Esophagus mucosa (tissue), 1 donor: ENCODE measurements around the gene UBLCP1. TPM values are rescaled to one million over a fixed set of nuclear protein-coding genes. Genes with fewer than 3 reads are reported as not detected.
A peak's percentile ranks its signal among the peaks of the same experiment; 100 is the strongest.
"Not testable (repeated sequence)": the region's sequence is repeated elsewhere in the genome, so short reads cannot be mapped to it uniquely, and the experiment has no call there.

ENCODE experiments used
- ATAC-seq: fragments of 200-7000 bp; cut with Tn5 transposase; one replicate; pipeline ENCODE4 v1.9.1; 2020
- total RNA-seq: library from RNA; stranded (reverse); gene quantifications from one replicate; pipeline ENCODE4 v1.2.4, GENCODE V29; 2023
- donor health status: DM: yes; HTN: yes; CAD: no.

UBLCP1 gene
- total RNA-seq, 1 donor from 2014 or later = 24.0 TPM

DNA sequence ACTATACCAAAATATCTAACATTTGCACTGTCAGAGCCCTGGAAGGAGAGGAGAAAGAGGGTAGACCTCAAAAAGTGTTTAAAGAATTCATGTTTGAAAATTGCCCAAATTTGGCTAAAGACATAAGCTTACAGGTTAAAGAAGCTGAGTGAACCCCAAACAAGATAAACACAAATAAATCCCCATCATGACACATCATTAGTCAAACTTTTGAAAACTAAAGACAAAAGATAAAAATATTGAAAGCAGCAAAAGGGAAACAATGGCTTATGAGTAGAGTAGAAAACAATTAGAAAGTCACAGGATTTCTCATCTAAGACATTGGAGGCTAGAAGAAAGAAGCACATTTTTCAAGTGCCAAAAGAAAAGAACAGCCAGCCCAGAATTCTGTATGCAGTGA, 6.1 kb upstream of the UBLCP1 start:
- no peak for ATAC-seq

DNA sequence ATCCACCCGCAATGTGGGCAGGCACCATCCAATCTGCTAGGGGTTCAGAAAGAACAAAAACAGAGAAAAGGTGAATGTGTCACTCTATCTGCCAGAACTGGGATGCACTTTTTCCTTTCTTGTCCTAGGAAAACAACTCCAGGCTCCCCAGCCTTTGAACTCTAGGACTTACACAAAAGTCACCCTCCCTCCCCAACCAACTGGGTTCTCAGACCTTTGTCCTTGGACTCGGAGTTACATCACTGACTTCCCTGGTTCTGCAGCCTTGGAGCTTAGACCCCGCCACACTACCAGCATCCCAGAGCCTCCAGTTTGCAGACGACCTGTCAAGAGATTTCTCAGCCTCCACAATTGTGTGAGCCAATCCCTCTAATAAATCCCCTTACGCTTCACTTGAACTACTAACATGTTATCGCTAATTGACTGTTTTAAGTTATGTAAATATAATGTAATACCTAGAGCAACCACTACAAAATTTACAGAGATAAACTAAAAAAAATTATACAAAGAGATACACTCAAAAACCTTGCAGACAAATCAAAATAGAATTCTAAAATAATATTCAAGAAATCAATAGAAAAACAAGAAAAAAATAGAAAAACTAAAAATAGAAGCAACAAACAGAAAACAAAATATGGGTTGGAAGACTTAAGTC, 5.3 kb upstream of the UBLCP1 start:
- ATAC-seq = no peak

DNA sequence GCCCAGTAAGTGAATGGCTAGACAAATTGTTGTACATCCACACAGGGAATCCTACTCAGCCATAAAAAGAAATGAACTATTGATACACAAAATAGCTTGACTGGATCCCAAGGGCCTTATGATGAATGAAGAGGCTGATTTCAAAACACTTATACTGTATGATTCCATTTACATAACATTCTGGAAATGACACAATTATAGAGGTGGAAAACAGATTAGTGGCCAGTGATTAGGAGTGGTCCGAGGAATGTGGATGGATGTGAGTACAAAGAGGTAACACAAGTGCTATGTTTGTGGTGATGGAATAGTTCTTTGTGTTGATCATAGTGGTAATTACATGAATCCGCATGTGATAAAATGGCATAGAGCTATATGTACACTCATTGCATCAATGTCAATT, 4.7 kb upstream of the UBLCP1 start:
- ATAC-seq = no peak

DNA sequence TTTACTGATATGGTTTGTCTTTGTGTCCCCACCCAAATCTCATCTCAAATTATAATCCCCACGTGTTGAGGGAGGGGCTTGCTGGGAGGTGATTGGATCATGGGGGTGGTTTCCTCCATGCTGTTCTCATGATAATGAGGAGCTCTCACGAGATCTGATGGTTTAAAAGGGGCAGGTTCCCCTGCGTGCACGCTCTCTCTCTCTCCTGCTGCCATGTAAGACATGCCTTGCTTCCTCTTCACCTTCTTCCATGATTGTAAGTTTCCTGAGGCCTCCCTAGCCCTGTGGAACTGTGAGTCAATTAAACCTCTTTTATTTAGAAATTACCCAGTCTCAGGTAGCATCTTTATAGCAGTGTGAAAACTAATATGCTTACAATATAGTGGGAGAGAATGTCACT, 2.9 kb upstream of the UBLCP1 start:
- not testable (repeated sequence) for ATAC-seq

DNA sequence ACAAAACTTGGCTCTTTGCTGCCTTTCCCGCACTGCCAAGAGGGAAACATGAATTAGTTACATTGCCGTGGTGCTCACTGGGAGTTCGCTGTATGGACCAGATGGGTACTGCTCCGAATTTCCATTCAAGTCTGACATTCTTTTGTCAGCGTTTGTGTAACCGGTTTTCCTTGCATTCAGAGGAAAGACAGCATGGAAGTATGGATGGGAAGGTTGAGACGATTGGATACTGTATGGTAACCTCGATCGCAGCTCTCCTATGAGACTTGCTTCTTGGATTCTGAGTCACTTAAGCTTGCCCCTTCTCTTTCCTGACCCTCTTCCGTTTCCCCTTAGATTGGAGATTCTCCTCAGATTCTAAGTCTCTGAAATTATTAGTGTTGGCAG, 625 bp upstream of the UBLCP1 start:
- ATAC-seq = peak; percentile 72

DNA sequence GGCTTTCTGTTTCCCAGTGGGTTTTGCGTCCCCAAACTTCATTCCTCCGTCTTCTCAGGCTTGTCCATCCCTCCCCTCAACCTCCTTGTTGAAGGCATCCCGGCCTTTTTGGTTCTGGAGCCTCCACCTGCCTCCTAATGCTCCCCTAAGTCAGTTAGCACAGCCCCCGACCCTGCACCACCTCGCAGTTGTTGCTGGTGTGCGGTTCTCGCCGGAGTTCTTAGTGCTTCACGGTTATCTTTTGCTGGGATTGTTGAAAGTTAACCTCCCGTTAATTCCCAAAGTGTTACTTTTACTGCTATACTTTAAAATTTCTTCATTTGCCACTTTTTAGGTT, 447 bp downstream of the UBLCP1 start:
- ATAC-seq = peak; percentile 28

DNA sequence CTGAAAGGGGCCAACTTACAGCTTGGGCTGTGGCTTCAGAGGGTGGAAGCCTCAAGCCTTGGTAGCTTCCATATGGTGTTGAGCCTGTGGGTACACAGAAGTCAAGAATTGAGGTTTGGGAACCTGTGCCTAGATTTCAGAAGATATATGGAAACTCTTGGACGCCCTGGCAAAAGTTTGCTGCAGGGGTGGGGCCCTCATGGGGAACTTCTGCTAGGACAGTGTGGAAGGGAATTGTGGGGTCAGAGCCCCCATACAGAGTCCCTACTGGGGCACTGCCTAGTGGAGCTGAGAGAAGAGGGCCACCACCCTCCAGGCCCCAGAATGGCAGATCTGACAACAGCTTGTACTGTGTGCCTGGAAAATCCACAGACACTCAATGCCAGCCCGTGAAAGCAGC, 3.7 kb downstream of the UBLCP1 start:
- ATAC-seq = not testable (repeated sequence)

DNA sequence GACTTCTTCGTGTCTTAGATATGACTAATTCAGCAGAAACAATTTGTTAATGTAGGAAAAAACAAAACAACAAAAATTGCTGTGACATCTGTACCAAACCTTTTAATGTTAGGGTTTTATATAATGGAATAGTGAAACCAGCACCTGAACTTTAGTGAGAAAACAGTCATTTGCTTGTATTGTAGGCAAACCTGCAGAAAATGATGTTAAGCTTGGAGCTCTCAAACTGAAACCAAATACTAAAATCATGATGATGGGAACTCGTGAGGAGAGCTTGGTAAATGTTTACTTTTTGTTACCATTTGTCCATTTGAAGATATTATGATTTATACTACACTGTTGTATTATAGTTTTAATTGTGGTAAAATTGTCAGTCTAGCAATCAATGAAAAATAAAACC, 6.6 kb downstream of the UBLCP1 start:
- no peak for ATAC-seq

DNA sequence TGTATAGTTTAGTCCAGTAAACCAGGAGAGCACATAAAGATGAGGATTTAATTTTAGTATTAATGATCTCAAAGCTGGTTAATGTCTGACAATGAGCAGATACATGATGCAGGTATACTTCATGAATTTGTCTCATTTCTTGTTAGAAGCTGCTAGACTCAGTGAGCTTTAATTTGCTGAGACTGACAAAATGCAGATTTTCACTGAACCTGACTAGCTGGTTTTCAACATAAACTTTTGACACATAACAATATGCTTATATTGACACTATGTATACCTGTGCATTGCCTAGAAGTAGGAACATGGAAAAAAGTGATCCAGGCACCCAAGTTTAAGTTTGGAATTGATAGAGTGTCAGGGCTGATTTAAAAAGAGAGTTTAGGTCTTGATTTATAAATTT, 10.8 kb downstream of the UBLCP1 start:
- peak; percentile 84 for ATAC-seq

DNA sequence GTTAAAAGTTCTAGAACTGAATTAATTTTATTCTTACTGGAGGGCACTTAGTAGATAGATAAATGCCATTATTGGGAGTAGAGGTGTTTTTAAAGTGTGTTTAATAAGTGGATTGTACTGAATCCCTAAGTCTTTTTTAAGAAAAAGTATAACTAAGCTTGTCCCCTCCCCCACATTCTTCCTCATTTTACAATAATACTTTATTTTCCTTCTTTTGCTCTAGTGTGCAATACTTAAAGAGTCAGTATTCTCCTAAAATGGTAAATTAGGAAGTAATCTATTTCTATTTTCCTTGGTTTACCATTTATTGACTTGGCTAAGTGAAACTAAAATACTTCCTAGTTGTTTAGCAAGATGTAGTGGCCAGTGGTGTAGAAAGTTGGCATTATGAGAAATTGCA, 11.6 kb downstream of the UBLCP1 start:
- ATAC-seq = no peak

DNA sequence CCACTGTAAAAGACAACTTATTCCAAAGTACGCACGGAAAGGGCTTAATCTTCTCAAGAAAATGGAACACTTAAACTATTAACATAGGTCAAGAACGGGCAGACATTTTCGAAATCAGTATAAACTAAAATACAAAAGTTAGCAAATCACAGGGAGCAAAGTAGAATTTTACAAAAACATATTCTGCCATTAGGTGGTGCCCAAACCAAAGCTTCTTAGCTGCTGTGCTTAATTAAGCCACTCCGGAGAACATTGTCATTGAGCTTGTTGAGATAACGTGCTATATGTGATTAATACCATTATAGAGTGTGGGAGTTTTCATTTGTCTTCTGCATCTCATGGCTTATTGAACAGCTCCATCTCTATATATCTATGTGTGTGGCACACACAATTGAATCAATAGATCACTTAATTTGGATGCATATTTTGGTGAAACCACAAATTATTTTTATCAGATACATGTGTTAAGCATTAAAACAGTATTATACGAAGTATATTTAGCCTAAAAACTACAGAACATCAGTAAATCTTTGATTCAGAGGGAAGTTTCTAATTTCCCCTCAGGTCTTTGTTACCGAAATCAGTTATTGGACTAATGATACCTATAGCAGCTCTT, 23.4 kb downstream of the UBLCP1 start:
- ATAC-seq = peak; percentile 52

DNA sequence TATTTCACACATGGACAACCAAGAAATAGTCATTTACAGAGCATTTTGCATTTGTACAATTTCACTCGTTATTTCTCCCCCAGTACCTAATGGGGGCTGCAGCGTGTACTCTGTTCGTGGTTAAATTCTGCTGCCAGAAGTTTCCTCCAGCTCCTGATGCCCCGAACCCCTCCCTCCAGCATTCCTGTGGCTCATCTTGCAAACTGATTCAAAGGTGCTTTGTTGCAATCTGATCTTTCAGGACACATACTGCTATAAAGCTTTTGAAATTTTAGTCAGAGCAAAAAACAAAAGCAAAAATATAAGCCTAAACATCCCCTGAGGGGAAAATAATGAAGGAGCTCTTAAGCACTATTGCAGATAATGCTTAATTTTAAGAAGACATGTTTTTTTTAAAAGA, 27.7 kb downstream of the UBLCP1 start:
- ATAC-seq = no peak

DNA sequence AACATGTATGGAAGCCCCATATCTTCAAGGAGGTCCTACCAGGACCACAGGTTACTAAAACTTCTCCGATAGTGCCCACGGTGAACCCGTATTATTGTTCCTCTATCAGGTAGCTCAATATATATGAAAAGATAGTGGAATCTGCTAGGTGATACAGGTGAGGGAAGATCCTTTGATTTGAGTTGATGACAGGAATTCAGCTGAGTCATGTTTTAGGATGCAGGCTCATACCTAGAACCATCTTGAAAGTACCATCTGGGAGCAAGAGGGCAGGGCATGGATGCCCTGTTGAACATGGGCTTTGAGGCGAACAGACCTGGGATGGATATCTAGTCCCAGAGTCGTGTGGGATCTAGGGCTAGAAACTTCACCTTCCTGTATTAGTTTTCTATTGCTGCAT, 31.8 kb downstream of the UBLCP1 start:
- no peak for ATAC-seq

DNA sequence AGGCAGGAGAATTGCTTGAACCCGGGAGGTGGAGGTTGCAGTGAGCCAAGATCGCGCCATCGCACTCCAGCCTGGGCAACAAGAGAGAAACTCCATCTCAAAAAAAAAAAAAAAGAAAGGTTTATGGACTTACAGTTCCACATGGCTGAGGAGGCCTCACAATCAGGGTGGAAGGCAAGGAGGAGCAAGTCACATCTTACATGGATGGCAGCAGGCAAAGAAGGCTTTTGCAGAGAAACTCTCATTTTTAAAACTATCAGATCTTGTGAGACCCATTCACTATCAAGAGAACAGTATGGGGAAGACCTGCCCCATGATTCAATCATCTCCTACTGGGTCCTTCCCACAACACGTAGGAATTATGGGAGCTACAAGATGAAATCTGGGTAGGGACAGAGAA, 34.2 kb downstream of the UBLCP1 start:
- not testable (repeated sequence) for ATAC-seq

DNA sequence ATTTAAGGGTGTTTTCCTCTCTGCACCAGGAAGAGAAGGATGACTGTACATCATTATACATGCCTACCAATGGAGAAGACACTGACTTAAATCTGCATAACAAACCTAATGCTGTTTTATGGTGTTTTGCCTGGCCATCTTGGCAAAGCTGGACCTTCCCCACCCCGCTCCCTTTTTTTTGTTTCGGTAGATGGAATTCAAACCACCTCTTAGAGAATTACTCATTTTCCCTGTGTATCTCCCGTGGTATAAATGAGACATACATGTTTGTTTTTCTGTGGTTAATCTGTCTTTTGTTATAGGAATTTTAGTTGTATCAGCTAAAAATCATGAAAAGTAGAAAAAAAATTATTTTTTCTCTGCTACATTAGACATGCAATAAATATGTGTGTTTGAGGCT, 38.4 kb downstream of the UBLCP1 start:
- ATAC-seq = no peak

DNA sequence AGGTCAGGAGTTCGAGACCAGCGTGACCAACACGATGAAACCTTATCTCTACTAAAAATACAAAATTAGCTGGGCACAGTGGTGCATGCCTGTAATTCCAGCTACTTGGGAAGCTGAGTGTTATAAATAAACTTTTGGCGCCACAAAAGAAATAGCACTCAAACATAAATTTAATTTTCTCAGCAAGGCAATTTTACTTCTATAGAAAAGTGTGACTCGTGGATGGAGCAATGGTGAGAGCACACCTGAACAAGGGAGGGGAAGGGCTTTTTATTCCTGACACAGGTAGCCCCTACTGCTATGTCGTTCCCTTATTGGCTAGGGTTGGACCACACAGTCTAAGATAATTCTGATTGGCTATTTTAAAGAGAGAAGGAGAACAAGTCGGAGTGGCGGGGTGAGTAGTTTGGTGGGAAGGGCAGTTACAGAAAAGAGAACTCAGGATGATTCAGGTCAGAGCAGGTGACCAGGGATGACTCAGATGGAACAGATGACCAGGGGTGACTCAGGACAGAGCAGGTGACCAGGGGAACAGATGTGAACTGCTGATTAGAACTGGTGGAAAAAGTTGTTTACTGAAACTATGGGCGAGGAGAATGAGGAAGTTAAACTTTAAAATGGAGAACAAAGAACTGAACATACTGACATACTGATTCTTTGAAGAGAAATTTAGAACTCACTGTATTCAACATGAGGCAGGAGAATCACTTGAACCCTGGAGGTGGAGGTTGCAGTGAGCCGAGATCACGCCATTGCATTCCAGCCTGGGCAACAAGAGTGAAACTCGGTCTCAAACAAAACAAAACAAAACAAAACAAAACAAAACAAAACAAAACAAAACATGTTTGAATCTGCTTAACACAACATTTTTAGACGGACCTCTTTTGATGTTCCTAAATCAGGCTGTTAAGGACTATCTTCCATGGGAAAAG, 39.1 kb downstream of the UBLCP1 start:
- ATAC-seq = peak; percentile 43

DNA sequence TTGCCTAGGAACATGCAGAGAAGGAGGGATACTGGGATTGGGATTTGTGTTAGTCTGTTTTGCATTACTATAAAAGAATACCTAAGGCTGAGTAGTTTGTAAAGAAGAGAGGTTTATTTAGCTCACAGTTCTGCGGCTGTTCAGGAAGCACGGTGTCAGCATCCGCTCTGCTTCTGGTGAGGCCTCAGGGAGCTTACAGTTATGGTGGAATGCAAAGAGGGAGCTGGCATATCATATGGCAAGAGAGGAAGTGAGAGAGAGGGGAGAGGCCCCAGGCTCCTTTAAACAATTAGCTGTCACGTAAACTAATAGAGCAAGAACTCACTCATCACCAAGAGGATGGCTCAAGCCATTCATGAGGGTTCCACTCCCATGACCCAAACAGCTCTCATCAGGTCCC, 40.2 kb downstream of the UBLCP1 start:
- no peak for ATAC-seq

DNA sequence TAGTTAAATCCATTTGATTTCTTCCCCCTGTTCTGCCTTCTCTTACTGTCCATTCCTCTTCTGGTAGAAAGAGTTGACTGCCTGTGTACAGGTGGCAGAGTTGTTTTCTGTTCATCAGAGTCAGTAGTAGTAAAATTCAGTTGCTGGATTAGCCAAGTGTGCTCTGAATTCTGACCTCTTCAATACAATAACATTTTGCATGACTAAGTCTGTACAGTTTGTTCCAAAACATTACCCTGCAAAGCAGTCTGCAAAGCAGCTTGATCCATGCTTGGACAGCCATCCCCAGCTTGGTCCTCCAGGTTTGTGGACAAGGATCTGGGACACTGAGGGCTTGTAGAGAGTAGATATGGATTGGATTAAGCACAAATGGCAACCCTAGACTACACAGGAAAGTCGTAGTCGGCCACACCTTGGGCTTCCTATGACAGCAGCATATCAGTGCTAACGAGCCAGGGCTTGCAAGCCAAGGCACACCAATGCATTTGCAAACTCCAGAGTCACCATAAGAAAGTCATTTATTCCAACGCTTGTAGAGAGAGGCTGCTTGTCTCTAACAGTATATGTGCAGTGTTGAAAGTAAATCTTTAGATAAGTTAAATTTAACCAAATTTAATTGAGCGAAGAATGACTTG, 42.0 kb downstream of the UBLCP1 start:
- ATAC-seq = peak; percentile 92

DNA sequence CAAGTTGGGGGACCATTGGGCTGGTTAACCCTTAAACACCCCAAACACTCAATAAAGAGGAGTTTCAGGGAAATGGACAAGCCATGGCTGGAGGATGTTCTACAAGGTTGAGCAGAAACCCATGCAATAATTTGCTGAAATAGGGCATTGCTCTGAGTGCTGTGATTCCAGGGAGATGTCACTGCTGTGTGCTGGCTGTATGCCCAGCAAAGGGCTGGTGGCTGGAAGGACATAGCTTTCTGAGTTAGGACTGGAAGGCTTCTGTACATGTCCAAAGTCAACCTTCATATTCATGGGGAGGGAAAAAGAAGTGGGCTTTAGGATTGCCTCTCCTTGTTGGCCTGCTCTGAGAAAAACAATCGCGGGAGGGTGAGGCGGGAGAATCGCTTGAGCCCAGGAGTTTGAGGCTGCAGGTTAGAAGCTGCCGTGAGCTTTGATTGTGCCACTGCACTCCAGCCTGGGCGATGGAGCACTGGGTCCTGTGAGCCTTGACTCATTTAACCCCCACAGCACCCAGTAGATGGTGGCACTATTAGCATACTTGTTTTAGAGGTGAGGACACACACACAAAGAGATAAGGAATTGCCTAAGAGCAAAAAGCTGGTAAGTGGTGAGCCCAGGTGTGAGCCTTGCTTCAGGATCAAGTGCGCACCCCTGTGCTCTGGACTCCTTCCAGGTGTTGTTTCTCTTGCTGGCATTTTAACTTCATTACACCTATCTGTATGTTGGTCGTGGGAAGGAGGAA, 46.8 kb downstream of the UBLCP1 start:
- no peak for ATAC-seq

DNA sequence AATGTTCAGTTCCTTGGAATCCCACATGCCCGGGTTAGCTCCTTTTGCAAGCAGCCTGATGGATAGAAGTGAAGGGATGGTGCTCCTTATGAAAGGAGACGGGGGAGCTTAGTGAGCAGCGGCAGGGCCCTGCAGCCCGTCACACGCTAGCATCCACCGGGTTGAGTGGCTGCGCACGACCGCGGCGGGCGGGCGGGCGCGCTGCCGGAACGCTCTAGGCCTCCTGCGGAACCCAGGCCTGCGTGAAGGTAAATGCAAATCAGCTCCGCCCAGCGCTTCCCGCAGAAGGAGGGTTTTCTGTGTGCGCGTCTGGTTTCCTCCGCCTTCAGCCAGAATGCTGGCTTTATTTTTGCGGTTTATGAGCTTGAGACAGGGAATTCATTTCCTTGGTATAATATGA, 47.4 kb downstream of the UBLCP1 start:
- peak; percentile 84 for ATAC-seq

DNA sequence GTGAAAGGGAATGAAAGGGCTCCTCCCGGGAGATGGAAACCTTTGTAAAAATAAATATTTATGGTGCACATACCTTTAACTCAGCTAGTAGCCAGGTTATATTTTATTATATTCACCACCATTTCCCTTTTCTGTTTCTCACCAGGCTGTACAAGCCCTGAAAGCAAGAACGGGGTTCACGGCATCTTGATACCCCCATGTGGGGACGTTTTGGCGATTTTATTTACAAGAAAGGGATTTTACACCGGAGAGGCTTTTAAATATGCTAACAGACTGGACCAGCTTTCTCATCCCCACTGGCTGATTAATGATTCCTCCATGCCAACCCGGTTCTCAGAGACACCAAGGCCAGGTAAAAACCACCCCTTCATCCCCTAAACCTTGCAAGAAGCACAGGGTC, 48.0 kb downstream of the UBLCP1 start:
- no peak for ATAC-seq

DNA sequence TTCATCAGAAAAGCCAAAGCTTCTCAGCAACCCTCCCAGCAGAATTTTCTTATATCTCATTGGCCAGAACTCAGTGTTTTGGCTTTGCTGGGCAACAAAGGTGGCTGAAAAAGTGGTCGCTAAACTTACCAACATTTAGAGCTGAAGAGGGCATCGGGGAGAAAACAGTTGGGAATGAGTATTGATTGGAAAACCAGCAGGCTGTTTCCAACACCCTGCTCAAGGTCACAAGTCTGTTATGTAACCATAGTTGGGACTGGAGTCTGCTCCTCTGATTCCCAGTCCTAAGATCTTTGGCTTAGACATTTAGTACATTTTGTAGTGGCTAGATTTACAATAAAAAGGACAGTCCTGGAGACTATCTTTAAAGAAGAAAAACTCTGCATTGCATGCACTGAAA, 50.1 kb downstream of the UBLCP1 start:
- ATAC-seq = no peak
